A549 (cell line): ENCODE results near the gene NR4A2. TPM values are rescaled to one million over a fixed set of nuclear protein-coding genes. Genes with fewer than 3 reads are reported as not detected.

Source experiments
- ATAC-seq, 2 experiments: fragments of 200-7000 bp in 1 of 2; fragments of >200 bp in 1 of 2; cut with Nextera tagmentation in 1 of 2; cut with Tn5 transposase in 1 of 2; 3 replicates each; pipeline versions ENCODE4 v1.8.0 to v1.9.1; 2018 to 2020; ENCODE audit warnings: mild to moderate bottlenecking in 1 of 2, moderate library complexity in 1 of 2
- CTCF ChIA-PET: fragments of 300-600 bp; sonication (Branson Sonifier 250); formaldehyde crosslinking; extraction: SDS; loops from one replicate; lab custom pipeline; 2021; ENCODE audit warnings: antibody characterized with exemption, inconsistent platforms; lab: Yijun Ruan, JAX
- POLR2A ChIA-PET: fragments of 350-600 bp; formaldehyde crosslinking; extraction: SDS; loops from one replicate; lab custom pipeline; 2021; ENCODE audit warnings: antibody characterized with exemption, inconsistent platforms; lab: Yijun Ruan, JAX
- DNase-seq, 2 experiments: peaks; one replicate each; pipeline versions ENCODE4 v3.0.0 to v3.0.0-alpha.2; 2011 to 2016; ENCODE audit warnings: low read depth in 1 of 2, low spot score in 1 of 2
- FAIRE-seq: peaks from 2 replicates; lab custom pipeline; 2011; peaks lifted over from hg19 to GRCh38; lab: Jason Lieb, UNC
- H3K27ac ChIP-seq, 2 experiments: fragments of >200 bp; sonication (Bioruptor Twin); formaldehyde crosslinking; 3 replicates each; pipeline ENCODE4 v1.5.1; 2016 to 2017
- H3K4me1 ChIP-seq: fragments of >200 bp; sonication (Bioruptor Twin); formaldehyde crosslinking; 3 replicates; pipeline ENCODE4 v1.6.1; 2016
- H3K4me2 ChIP-seq: fragments of >200 bp; sonication (Bioruptor Twin); formaldehyde crosslinking; 3 replicates; pipeline ENCODE4 v1.6.1; 2016
- H3K4me3 ChIP-seq: fragments of >200 bp; sonication (Bioruptor Twin); formaldehyde crosslinking; 3 replicates; pipeline ENCODE4 v1.5.1; 2016
- H3K9me3 ChIP-seq: fragments of >200 bp; sonication (Bioruptor Twin); formaldehyde crosslinking; 3 replicates; pipeline ENCODE4 v1.6.1; 2016
- BCL3 ChIP-seq: fragments of >200 bp; sonication (Bioruptor Twin); formaldehyde crosslinking; IDR thresholded peaks from 3 replicates; pipeline ENCODE4 v1.6.1; 2016
- CEBPB ChIP-seq, 2 experiments: fragments of >200 bp in 1 of 2; sonication (Bioruptor Twin) in 1 of 2; formaldehyde crosslinking in 1 of 2; IDR thresholded peaks; 2 replicates each; pipeline ENCODE4 v1.6.1; 2012 to 2016
- CHD2 ChIP-seq: fragments of 150-350 bp; IDR thresholded peaks from 2 replicates; pipeline ENCODE4 v1.6.1; 2014; ENCODE audit warnings: low read length; ENCODE audit not compliant: partially characterized antibody
- CHD4 ChIP-seq: fragments of 200-600 bp; sonication (generic); IDR thresholded peaks from 2 replicates; pipeline ENCODE4 v1.6.1; 2016; ENCODE audit warnings: antibody characterized with exemption, mild to moderate bottlenecking, borderline replicate concordance
- EHF ChIP-seq: fragments of 250-450 bp; sonication (Bioruptor Pico); IDR thresholded peaks from 2 replicates; pipeline ENCODE4 v1.5.0; 2020; ENCODE audit warnings: mild to moderate bottlenecking
- EHMT2 ChIP-seq: fragments of 200-600 bp; sonication (generic); IDR thresholded peaks from 2 replicates; pipeline ENCODE4 v1.6.1; 2016; ENCODE audit warnings: antibody characterized with exemption, low read depth, mild to moderate bottlenecking, moderate library complexity
- ESRRA ChIP-seq: fragments of 150-350 bp; IDR thresholded peaks from 2 replicates; pipeline ENCODE4 v1.6.1; 2014; ENCODE audit warnings: mild to moderate bottlenecking, low read length, borderline replicate concordance
- FOXS1 ChIP-seq: fragments of 250-450 bp; sonication (Bioruptor Pico); IDR thresholded peaks from 2 replicates; pipeline ENCODE4 v1.5.0; 2020; ENCODE audit warnings: mild to moderate bottlenecking, moderate library complexity
- HOXA7 ChIP-seq: fragments of 250-450 bp; sonication (Bioruptor Pico); IDR thresholded peaks from 2 replicates; pipeline ENCODE4 v1.5.0; 2020; ENCODE audit warnings: mild to moderate bottlenecking, moderate library complexity
- HOXB5 ChIP-seq: fragments of 250-450 bp; sonication (Bioruptor Pico); IDR thresholded peaks from 2 replicates; pipeline ENCODE4 v1.5.0; 2020; ENCODE audit warnings: mild to moderate bottlenecking, moderate library complexity
- KDM5A ChIP-seq: fragments of 200-600 bp; sonication (generic); IDR thresholded peaks from 2 replicates; pipeline ENCODE4 v1.6.1; 2016; ENCODE audit warnings: antibody characterized with exemption, mild to moderate bottlenecking
- MAZ ChIP-seq: fragments of 150-350 bp; IDR thresholded peaks from 2 replicates; pipeline ENCODE4 v1.6.1; 2014; ENCODE audit warnings: antibody characterized with exemption, low read depth, low read length, borderline replicate concordance
- MYC ChIP-seq: IDR thresholded peaks from 2 replicates; pipeline ENCODE4 v1.6.1; 2012; ENCODE audit warnings: mild to moderate bottlenecking, inconsistent platforms, low read length, improper control_type of control experiment, borderline replicate concordance
- NFE2L2 ChIP-seq: fragments of 150-350 bp; conservative IDR thresholded peaks from 2 replicates; pipeline ENCODE4 v1.6.1; 2014; ENCODE audit warnings: low read length
- PHF8 ChIP-seq: fragments of 200-600 bp; sonication (generic); IDR thresholded peaks from 2 replicates; pipeline ENCODE4 v1.6.1; 2016; ENCODE audit warnings: low read depth, mild to moderate bottlenecking, antibody characterized with exemption, moderate library complexity, borderline replicate concordance
- POLR2A ChIP-seq: IDR thresholded peaks from 2 replicates; pipeline ENCODE4 v1.6.1; 2012; ENCODE audit warnings: mild to moderate bottlenecking, low read length
- RAD21 ChIP-seq, 2 experiments: fragments of >200 bp in 1 of 2; sonication (Bioruptor Twin) in 1 of 2; formaldehyde crosslinking in 1 of 2; IDR thresholded peaks in 1 of 2; conservative IDR thresholded peaks in 1 of 2; 2 replicates in 1 of 2; 3 replicates in 1 of 2; pipeline ENCODE4 v1.6.1; 2012 to 2018; ENCODE audit warnings: inconsistent platforms in 1 of 2
- RFX5 ChIP-seq: fragments of 450-650 bp; IDR thresholded peaks from 2 replicates; pipeline ENCODE4 v1.7.1; 2014; ENCODE audit warnings: antibody characterized with exemption, mild to moderate bottlenecking, moderate library complexity
- RNF2 ChIP-seq: fragments of 200-600 bp; sonication (generic); IDR thresholded peaks from 2 replicates; pipeline ENCODE4 v1.6.1; 2016; ENCODE audit warnings: low read depth, mild to moderate bottlenecking, antibody characterized with exemption, moderate library complexity, borderline replicate concordance
- SMC3 ChIP-seq: fragments of >200 bp; sonication (Bioruptor Twin); formaldehyde crosslinking; IDR thresholded peaks from 3 replicates; pipeline ENCODE4 v1.6.1; 2018; ENCODE audit warnings: inconsistent platforms
- SREBF2 ChIP-seq: fragments of 450-650 bp; IDR thresholded peaks from 2 replicates; pipeline ENCODE4 v1.6.1; 2014; ENCODE audit warnings: mild to moderate bottlenecking, moderate library complexity
- TFCP2L1 ChIP-seq: fragments of 250-450 bp; sonication (Bioruptor Pico); IDR thresholded peaks from 2 replicates; pipeline ENCODE4 v1.5.0; 2021; ENCODE audit warnings: mild to moderate bottlenecking
- TP53 ChIP-seq: fragments of 250-450 bp; sonication (Bioruptor Pico); IDR thresholded peaks from 2 replicates; pipeline ENCODE4 v1.5.0; 2021; ENCODE audit warnings: mild to moderate bottlenecking, moderate library complexity
- ZC3H11A ChIP-seq: fragments of 450-650 bp; IDR thresholded peaks from 2 replicates; pipeline ENCODE4 v1.6.1; 2014; ENCODE audit warnings: antibody characterized with exemption, mild to moderate bottlenecking
- ZFP36 ChIP-seq: fragments of 450-650 bp; IDR thresholded peaks from 2 replicates; pipeline ENCODE4 v1.6.1; 2014; ENCODE audit warnings: borderline replicate concordance; ENCODE audit not compliant: partially characterized antibody
- WGBS: methylation state at CpG from one replicate; pipeline ENCODE4 v1.1.6; 2017; ENCODE audit errors: missing lambda C conversion rate; 5-methylcytosine and 5-hydroxymethylcytosine counted together
- polyA plus RNA-seq, 4 experiments: library from polyadenylated mRNA; depleted of rRNA in 3 of 4; stranded (reverse); fragments of >200 nt; fragmentation: RNase III in 1 of 4; extraction: RNeasy Plus Mini Kit Qiagen cat#74134 plus additional on column Dnase treatment in 1 of 4; gene quantifications; 2 replicates in 3 of 4; 3 replicates in 1 of 4; pipeline ENCODE4 v1.2.3, GENCODE V29; 2011 to 2017
- TF ChIP-seq, protein P1 (sequence below): fragments of >200 bp; sonication (Bioruptor Twin); formaldehyde crosslinking; IDR thresholded peaks from 2 replicates; pipeline ENCODE4 v1.6.1; 2016
- TF ChIP-seq, protein P2 (sequence below): IDR thresholded peaks from 2 replicates; pipeline ENCODE4 v1.6.1; 2012
- TF ChIP-seq, protein P3 (sequence below): IDR thresholded peaks from 2 replicates; pipeline ENCODE4 v1.6.1; 2012
- TF ChIP-seq, protein P4 (sequence below): fragments of 150-350 bp; IDR thresholded peaks from 2 replicates; pipeline ENCODE4 v1.6.1; 2014; ENCODE audit warnings: low read depth, mild to moderate bottlenecking, low read length
- TF ChIP-seq, protein P5 (sequence below): fragments of 450-650 bp; IDR thresholded peaks from 2 replicates; pipeline ENCODE4 v1.6.1; 2014; ENCODE audit warnings: antibody characterized with exemption

Gene NR4A2
- polyA plus RNA-seq, 2 of the 4 experiments (the other 2 are of a cell fraction): 2.3 to 9.7 TPM

DNA sequence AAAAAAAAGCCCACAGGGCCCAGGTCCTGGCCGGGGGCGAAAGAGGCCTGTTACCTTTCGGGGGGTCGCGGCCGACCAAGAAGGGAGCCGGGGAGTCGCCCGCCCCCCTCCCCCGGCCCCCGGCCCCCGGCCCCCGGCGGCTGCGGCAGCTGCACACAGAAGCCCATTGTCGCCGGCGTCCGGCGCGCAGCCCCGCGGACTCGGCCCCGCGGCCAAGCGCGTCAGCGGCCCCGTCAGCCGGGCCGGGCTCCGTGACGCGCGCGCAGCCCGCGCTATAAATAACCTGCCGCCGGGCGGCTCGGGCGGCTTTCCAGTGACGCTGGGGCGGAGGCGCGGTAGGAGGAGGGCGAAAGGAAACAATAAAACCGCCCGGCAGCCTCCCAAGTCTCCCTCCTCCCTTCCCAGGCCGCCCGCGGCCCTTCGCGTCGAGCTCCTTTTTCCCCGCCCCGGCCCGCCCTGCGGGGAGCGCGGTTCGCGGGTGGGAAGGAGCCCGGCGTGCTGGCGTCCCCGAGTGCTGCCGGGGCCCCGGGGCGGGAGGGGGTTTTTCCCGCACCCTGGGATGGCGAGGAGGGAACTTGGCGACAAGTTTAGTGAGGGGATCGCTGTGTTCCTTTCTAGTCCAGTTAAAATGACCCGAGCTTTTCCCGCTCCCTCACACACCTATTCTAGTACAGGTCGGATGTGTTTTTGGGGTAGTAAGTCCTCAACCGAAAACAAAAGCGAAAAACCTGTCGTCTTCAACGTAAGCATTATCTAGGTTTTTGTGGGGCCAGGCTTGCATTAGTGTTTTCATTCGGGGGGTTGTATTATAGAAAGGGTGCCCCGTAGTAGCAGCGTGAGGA is 10.0 kb upstream of the NR4A2 start (continued):
- TF ChIP-seq EHMT2: no peak
- TF ChIP-seq RNF2: no peak
- TF ChIP-seq, protein P1, sequence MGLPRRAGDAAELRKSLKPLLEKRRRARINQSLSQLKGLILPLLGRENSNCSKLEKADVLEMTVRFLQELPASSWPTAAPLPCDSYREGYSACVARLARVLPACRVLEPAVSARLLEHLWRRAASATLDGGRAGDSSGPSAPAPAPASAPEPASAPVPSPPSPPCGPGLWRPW: no peak
- TF ChIP-seq MYC: no peak; the same call in 1 of the 2 replicates
- no peak for TF ChIP-seq KDM5A
- no peak; a peak in 1 of 5 replicates for TF ChIP-seq RAD21 (conservative IDR thresholded peaks at IDR 0.05 in 1 of 2, IDR thresholded peaks at IDR 0.05 in 1 of 2)
- TF ChIP-seq RFX5: no peak
- TF ChIP-seq, protein P2, sequence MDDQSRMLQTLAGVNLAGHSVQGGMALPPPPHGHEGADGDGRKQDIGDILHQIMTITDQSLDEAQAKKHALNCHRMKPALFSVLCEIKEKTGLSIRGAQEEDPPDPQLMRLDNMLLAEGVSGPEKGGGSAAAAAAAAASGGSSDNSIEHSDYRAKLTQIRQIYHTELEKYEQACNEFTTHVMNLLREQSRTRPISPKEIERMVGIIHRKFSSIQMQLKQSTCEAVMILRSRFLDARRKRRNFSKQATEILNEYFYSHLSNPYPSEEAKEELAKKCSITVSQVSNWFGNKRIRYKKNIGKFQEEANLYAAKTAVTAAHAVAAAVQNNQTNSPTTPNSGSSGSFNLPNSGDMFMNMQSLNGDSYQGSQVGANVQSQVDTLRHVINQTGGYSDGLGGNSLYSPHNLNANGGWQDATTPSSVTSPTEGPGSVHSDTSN: no peak
- TF ChIP-seq CHD4: no peak
- TF ChIP-seq PHF8: peak; percentile 39; the same call in 1 of the 2 replicates
- no peak for TF ChIP-seq HOXA7 (CRISPR knock-in tag)

- ATAC-seq (peak; percentile 82 to 89), DNase-seq (peak; percentile 71 to 95)
- POLR2A ChIA-PET: interaction anchor here (0.6 to 1.8 kb wide), 18 partner anchors 8 to 841 kb away, joined by 3 to 26 read pairs (median 3); partner anchors contain the start of gene NR4A2
- peak; percentile 52 for TF ChIP-seq POLR2A
- TF ChIP-seq ZFP36: no peak
- no peak for TF ChIP-seq CEBPB (IDR thresholded peaks at IDR 0.05)
- no peak for TF ChIP-seq FOXS1 (CRISPR knock-in tag)
- no peak for TF ChIP-seq CHD4
- no peak for TF ChIP-seq ESRRA
- no peak for TF ChIP-seq CHD2
- no peak for TF ChIP-seq ZC3H11A
- no peak for TF ChIP-seq RFX5
- TF ChIP-seq, protein P2: no peak
- TF ChIP-seq HOXB5 (CRISPR knock-in tag): no peak
- TF ChIP-seq MAZ: peak; percentile 91; the same call in 1 of the 2 replicates
- TF ChIP-seq, protein P3, sequence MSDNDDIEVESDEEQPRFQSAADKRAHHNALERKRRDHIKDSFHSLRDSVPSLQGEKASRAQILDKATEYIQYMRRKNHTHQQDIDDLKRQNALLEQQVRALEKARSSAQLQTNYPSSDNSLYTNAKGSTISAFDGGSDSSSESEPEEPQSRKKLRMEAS: peak; percentile 97
- peak; percentile 89; the same call in 1 of the 2 replicates for TF ChIP-seq TFCP2L1 (CRISPR knock-in tag)
- peak; percentile 76; the same call in 1 of the 2 replicates for TF ChIP-seq TP53 (CRISPR knock-in tag)
- no peak for TF ChIP-seq SREBF2
- TF ChIP-seq NFE2L2: no peak
- TF ChIP-seq, protein P4, sequence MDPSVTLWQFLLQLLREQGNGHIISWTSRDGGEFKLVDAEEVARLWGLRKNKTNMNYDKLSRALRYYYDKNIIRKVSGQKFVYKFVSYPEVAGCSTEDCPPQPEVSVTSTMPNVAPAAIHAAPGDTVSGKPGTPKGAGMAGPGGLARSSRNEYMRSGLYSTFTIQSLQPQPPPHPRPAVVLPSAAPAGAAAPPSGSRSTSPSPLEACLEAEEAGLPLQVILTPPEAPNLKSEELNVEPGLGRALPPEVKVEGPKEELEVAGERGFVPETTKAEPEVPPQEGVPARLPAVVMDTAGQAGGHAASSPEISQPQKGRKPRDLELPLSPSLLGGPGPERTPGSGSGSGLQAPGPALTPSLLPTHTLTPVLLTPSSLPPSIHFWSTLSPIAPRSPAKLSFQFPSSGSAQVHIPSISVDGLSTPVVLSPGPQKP: no peak
- no peak for TF ChIP-seq EHF (CRISPR knock-in tag)
- no peak for TF ChIP-seq EHMT2
- TF ChIP-seq BCL3: peak; percentile 33; the same call in 2 of the 3 replicates
- TF ChIP-seq SMC3: 0 out of 3 replicates have a peak, but pooled peaks have one; percentile 20
- TF ChIP-seq, protein P5, sequence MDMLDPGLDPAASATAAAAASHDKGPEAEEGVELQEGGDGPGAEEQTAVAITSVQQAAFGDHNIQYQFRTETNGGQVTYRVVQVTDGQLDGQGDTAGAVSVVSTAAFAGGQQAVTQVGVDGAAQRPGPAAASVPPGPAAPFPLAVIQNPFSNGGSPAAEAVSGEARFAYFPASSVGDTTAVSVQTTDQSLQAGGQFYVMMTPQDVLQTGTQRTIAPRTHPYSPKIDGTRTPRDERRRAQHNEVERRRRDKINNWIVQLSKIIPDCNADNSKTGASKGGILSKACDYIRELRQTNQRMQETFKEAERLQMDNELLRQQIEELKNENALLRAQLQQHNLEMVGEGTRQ: no peak
Observed at GRCh38 chr2:156341452-156342253, 9.1 kb upstream of the NR4A2 start.

More at GRCh38 chr2:156341452-156342253, 9.1 kb upstream of the NR4A2 start:
- H3K4me3 ChIP-seq: peak overlapping the region; percentile 93
- peak overlapping the region; percentile 88 for H3K4me2 ChIP-seq
- CTCF ChIA-PET: interaction anchor here (0.6 to 1.7 kb wide), 2 partner anchors 248 to 852 kb away, joined by 3 to 8 read pairs; no protein-coding TSS in a partner anchor
- WGBS: 1% methylated on average over 20 of the region's 62 CpGs
- peaks cover 47% of the 10 kb centered on the region for H3K4me1 ChIP-seq
- no peaks in the 10 kb centered on the region for H3K9me3 ChIP-seq
- FAIRE-seq: no peak
- peak overlapping the region; percentile 98 to 99 for H3K27ac ChIP-seq
